A172 (cell line): ENCODE data around the gene PREX1. TPM values are rescaled to one million over a fixed set of nuclear protein-coding genes. Genes with fewer than 3 reads are reported as not detected.
A peak's percentile ranks its signal among the peaks of the same experiment; 100 is the strongest.
"Not testable (repeated sequence)": the region's sequence is repeated elsewhere in the genome, so short reads cannot be mapped to it uniquely, and the experiment has no call there.

Experiments
- DNase-seq: peaks from one replicate; pipeline ENCODE4 v3.0.0-alpha.2; 2015; ENCODE audit warnings: low spot score
- total RNA-seq: library from RNA; depleted of rRNA; stranded (reverse); fragments of >200 nt; shearing (Covaris generic); gene quantifications from 2 replicates; pipeline ENCODE4 v1.2.3, GENCODE V29; 2014

Gene PREX1
- total RNA-seq, 1 experiment from 2014 or later = 12.2 TPM

DNA sequence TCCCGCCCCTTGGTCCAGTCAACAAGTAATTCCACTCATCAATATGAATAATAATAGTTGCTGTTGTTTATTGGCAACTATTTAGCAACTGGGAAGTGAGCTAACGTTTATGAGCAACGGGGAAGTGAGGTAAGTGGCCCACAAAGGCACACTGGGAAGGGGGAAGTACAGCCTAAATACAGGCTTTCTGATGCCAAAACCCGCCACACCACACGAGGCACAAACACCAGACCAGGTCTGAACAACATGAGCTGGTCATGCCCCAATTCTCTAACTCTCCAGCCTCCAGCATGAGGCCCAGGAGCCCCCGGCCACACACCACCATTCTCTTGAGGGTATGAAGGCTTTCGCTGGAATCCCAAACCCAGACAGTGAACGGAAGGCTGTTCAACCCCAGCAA, 50.8 kb downstream of the PREX1 start:
- no peak for DNase-seq

DNA sequence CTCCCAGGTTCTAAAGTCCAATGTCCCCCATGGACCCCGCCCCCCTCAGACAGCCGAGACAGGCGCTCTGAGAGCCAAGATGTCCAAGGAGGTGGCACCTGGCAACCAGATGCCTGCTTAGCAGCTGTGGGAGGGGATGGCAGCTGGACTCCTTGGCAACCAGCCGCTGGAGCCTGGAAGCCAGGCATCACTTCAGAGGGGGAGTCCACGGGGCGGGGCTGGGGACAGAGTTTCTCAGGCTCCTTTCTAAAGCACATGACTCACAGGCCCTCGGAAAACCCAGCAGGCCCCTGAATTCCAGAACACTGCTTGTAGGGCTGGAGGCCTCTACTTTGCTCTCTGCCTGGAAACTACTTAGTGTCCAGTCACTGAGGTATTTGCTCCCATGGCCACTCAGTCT, 51.5 kb downstream of the PREX1 start:
- DNase-seq = peak; percentile 48

DNA sequence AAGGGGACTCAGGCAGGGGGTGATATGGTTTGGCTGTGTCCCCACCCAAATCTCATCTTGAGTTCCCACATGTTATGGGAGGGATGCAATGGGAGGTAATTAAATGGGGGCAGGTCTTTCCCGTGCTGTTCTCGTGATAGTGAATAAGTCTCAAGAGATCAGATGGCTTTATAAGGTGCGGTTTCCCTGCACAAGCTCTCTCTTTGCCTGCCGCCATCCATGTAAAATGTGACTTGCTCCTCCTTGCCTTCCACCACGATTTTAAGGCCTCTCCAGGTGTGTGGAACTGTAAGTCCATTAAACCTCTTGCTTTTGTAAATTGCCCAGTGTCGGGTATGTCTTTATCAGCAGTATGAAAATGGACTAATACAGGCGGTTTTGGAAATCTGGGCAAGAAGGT, 52.3 kb downstream of the PREX1 start:
- not testable (repeated sequence) for DNase-seq

DNA sequence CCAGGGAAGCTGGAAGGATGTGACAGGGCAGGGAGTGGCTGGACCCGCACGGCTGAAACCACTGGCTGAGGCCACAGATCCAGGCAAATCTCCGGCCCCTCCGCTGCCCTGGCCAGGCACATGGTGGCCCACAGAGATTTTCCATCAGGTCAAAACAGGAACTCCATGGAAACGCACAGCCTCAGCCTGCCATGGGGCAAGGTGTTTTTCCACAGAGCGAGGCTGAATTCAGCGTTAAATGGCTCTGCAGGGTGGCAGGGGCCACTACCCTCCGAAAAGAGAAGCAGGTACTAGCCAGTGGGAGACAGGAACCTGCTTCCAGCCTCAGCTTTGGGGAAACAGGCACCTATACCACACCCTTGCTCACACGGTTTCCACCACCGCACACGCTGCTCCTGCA, 53.1 kb downstream of the PREX1 start:
- no peak for DNase-seq

DNA sequence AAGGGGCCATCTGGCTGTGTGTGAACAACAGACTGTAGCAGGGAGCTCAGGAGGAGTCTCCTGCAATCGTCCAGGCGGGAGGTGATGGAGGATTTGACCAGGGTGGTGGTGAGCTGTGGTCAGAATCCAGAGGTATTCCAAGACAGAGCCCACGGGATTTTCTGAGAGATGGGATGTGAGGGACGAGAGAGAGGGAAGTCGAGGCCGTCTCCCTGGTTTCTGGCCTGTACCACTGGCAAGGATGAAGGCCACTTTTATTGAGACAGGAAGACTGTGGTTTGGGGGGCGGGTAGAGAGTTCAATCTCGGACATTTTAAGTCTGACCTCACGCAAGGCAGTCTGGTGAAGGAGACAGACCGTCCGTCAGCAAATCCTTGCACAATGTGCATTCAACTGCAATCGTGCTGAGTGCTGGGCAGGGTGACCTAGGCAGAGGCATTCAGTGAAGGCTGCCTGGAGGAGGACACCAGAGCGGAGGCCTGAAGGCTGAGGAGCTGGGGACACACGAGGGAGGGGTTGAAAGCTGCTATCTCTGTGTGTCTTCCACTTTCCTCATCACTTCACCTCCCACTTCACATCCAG, 53.9 kb downstream of the PREX1 start:
- peak; percentile 30 for DNase-seq

DNA sequence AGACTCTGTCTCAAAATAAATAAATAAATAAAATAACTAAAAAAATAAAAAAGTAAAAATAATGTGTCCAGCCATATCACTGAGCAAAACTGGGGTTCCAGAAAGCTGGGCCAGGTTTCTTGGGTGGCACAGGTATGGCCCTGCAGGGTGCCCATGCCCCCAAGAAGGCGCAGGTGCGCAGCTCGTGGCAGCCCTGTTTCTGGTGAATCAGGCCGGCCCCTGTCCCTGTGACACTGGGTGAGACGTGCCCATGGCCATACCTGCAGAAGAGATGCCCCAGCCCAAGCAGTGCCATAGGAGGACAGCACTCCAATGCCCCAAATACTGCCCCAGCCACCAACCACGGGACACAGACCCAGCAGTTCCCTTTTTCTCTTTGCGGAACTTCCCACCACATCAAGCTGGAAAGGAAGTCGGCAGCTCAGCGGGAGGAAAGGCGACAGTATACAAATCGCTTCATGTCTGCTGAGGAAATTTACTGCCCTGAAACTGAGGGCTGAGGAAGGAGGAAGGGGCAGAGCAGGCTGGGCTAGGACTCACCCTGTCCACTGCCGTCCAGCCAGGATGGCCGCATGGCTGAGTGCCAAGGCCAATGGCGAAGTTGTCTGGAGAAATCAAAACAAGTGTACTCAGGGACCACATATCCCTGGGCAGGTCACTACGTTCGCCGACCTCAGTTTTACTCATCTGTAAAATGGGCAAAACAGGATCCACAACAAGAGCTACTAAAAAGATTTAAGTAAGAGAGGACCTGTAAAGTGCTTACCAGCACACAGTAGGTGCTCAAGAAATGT, 55.4 kb downstream of the PREX1 start:
- no peak for DNase-seq

DNA sequence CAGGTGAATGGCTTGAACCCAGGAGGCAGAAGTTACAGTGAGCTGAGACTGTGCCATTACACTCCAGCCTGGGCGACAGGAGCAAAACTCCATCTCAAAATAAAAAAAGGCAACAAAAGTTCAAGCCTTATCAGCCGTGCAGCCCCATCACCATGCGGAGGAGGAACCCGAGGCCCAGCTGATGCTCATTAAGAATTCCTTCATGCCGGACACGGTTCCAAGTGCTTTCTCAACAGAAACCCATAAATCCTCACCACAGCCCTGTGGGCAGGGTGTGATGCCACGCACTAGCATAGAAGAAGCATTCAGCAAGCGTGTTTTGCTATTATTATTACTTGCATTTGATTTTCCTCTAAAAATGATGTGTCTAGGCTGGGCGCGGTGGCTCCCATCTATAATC, 56.3 kb downstream of the PREX1 start:
- DNase-seq = peak; percentile 77

DNA sequence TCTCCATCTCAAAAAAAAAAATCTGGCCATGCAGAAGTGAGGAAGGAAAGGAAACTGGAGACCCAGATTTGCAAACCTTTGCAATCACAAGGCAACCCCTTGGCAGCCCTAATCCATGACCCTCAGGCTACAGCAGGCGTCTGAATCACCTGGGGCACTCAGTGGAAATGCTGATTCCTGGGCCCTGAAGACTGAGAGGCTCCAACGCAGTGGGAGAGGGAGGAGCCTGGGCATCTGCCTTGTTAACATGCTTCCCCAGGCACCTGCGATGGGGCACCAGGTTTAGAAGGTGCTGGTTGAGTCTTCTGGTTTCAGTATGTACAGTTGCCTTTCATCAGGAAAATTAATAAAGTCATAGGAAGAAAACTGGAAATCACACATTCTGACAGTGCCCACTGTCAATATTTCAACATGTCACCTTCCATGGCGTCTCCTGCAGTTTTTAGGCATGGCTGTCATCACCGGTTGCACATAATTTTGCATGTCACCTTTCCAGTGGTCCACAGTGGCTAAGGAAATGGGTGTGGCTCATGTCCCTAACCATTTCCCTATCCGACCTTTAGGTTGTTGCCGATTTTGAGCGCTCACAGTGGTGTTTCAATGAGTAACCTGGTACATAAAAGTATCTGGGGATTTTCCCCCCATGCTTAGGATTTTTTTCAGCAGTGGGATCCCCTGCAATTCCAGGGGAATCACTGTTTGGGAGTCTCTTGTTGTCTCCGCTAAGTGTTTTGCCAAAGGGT, 56.9 kb downstream of the PREX1 start:
- DNase-seq = no peak

DNA sequence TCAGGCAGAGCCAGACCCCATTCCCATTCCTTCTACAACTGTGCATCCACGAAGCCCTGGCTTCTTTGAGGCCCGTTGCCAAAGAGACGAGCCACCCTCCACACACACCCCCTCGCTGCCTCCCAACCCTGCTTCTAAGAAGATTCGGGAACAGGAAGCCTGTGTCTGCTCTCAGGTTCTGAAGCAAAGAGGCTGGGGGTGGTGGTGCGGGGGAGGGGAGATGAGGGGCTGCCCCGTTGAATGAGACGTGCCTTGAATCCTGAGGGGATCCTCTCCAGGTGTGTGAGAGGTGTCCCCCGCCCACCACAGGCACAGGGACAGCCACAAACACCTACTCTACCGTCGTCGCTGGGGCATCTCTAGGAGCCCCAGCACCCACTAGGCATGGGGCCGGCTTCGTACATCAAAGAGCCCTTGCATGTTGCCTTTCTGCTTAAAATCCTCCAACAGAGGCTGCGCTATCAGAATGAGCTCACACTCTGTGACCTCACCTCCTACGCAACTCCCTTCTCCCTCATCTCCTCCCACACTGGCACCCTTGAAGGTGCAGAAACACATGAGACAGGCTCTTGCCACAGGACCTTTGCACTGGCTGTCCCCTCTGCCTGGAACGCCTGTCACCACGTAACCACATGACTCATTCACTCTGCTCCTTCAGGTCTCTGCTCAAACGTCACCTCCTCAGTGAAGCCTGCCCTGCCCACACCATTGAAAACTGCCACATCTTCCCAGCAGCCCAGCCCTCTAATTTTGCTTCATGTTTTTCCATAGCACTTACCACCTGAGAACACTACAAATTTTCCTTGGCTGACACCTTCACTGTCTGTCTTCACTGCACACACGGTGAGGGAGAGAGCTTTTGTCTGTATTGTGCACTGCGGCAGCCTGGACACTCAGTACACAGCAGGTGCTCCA, 58.5 kb downstream of the PREX1 start:
- peak; percentile 44 for DNase-seq

DNA sequence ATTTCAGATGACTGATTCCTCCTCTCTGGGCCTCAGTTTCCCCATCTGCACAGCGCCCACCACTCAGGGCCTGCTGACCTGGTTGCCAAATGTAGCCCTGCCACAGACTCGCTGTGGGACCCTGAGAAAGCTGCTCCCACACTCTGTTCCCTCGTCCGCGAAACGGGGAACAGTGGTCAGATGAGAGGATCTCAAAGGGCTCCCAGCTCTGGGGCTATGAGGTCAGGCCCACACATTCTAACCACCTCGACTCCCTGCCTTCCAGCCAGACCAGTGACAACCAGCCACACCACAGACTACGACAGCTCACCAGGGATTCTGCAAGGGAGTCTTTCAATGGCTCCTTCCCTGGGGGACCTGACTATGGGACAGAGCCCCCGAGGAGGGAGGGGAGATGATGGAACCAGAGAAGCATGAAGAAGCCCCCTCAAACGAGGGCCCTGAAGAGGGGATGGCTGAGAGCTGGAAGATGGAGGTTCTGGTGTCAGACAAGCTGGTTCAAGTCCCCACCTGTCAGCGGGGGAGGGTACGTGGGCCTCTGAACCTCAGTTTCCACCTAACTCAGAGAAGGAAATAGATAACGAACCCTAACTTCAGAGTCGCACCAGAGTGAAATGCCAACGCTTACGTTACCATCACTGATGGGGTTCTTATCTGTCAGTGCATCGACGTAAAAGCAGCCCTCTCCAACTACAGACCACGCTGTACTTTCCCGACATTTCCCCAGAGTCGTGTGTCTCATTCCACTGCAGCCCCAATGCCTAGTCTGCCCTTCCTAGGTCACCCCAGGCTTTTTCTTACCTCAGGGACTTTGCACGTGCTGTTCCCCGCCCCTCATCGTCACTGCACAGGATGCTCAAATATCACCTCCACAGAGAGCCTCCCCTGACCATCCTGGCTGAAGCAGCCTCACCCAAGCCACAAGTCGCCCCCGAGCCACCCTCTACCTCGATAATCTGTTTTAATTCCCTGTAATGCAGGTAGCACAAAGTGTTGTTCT, 60.5 kb downstream of the PREX1 start:
- DNase-seq = no peak

DNA sequence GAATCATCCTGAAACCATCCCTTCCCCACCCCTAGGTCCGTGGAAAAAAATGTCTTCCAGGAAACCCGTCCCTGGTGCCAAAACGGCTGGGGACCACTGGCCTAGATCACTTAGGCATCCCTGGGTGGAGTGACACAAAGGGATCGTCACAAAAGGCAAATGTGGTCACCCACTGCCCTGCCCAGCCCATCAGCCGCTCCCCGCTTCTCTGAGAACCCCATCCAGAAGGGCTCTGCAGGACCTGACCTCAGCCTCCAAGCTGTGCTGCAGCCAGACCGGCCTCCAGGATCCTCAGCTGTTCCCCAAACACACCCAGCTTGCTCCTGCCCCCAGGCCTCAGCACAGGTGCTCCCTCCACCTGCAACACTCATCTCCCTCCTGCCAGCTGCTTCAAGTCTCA, 61.6 kb downstream of the PREX1 start:
- DNase-seq = no peak

DNA sequence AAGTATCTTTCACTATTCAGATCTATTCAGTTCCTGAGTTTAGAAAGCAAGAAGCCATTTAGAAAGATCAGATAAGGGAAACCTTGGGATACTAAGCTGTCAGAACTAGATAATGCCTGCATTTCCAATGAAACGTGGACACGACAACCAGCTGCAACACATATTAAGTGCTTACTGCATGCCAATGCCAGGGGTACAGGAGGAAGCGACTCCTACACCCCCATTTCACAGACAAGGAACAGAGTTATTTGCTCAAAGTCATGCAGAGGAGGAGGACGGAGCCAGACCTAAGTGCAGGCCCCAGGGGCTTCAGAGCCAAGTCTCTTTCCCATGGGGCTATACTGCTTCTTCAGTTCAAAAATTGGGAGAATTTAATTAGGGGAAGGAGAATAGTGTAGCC, 62.4 kb downstream of the PREX1 start:
- no peak for DNase-seq

DNA sequence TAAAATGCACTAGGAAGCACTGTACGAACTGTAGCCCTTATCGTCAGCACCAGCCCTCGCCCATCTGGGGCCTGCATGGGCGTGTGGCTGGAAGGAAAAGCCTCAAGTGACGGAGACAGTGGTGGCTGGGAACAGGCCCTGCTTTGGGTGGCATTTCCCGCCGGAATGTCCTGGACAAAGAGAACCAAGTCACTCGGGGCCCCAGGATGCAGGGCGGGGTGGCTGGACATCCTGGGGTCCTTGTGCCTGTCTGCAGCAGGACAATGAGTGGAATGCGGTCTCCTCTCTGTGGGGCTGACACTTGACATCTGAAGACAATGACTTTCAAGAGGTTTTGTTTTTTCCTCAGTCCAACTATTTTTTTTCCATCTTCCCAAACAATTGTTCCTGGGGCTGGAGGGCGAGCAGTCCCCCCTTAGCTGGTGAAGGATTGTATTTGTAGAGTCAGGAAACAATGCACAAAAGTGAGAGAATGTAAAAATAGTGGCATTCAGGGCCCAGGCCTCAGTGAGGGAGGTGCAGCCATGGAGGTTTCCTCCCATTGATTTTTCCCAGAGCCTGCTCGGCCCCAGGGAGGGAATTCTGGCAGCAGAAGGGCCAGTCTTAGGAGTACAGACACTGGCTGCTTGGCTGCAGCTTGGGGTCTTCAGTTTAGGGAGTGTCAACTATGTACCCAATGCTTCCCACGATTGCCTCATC, 64.4 kb downstream of the PREX1 start:
- no peak for DNase-seq

DNA sequence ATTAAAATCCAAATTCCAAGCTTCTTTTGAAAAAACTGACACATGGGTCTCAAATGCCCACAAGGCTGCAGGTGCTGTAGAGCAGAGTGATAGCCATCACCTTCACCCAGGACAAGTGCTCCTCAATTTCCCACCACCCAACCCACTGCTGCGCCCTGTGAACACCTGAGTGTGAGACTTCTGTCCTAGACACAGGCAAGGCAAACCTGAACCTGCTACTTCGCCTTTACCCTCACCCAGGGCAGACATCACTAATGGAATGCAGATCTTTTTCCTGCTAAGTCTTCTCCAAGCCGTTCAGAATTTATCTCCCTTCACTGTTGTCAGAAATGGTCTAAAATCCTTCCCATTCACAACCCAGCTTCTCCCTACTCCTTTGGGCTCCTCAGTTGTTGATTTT, 65.9 kb downstream of the PREX1 start:
- DNase-seq = no peak

DNA sequence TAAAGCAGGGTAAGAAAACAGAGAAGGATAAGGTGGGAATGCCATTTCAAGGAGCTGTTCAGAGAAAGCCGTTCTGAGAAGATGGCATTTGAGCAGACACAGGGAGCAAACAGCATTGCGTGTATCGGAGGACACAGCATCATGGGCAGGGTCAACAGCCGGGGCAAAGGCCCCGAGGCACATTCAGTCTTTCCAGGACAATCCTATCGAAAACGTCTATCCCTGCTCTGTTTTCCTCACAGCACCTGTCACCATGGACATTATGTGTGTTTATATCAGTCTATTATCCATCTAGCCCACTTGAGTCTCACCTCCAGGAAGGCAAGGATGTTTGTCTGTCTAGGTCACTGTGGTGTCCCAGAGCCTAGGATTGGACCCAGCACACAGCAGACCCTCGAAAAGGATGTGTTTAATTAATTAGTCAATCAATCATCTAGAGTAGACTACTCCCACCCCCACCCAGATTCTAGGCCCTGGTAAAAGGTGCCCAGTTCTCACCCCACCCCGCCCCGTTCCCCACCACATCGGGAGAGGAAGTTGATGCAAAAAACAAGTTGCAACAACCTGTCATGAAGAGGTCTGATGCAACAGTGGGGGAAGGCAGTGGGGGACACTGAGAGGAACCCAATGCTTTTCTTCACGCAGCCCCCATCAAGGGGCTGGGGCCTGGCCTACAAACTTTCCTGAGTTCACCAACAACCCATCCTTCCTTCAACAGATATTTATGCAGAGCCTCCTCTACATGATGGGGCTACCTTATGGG, 66.6 kb downstream of the PREX1 start:
- DNase-seq = no peak

DNA sequence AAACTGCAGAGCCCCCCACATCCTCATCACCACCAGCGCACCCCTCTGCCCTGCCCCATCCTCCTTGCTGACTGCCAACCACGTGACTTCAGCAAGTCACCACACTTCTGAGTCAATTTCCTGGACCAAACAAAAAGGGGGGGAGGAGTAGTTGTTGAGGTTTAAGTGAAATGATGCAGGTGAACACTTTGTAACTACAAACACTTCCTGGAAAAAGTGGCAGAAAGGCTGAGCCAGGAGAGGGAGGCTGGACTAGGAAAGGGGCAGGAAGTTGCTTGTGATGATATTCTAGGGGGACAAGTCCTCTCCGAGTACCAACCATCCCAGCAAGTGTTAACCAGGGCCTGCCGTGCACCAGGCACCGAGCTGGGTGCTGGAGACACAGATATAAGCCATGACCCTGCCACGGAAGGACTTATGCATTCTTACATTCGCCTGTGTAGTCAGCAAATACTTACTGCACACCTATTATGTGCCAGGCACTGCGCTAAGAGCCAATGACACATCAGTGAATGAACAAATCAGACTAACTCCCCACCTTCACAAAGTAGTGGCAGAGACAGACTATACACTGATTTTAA, 67.3 kb downstream of the PREX1 start:
- DNase-seq = peak; percentile 89

DNA sequence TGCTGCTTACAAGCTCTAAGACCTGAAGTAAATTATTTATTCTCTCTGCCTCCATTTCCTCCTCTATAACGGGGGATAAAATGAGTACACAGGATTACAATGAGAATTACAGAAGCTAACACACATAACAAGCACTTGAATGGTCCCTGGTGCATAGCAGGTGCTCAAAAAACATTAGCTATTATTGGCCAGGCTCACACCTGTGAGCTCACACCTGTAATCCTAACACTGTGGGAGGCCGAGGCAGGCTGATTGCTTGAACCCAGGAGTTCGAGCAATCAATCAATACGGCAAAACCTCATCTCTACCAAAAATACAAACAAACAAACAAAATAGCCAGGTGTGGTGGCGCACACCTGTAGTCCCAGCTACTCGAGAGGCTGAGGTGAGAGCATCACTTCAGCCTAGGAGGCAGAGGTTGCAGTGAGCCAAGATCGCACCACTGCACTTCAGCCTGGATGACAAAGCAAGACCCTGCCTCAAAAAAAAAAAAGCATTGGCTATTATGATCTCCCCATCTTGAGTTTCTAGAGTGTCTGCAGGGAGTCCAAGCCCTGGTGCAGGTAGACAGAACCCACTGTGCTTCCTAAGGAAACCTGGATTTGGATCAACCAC, 68.1 kb downstream of the PREX1 start:
- DNase-seq = no peak

DNA sequence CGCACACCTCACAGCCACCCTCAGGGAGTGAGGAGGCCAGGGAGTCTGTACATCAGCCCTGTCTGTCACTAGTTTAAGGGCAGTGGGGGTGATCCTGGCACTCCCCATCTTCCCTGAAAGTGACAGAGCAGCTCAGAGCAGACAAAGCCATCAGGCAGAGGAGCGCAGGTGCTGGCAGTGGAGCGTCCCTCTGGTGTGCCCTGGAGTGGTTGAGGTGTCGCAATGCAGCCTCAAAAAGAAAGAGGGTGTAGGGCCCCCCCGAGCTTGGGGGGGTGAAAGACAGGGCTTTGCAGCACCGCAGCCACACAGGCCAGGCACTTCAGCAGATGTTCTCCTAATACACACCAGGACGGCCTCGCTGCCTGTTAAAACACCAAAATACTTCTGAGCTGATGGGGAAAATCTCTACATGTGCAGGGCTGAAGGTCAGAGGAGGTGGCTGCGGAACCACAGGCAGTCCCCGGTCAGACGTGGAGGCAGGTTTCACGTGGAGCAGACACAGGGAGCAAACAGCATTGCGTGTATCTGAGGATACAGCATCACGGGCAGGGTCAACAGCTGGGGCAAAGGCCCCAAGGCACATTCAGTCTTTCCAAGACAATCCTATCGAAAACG, 69.5 kb downstream of the PREX1 start:
- DNase-seq = no peak
